RWPE2 (cell line): ENCODE results near the gene ZNF723.
"Not testable (repeated sequence)": the region's sequence is repeated elsewhere in the genome, so short reads cannot be mapped to it uniquely, and the experiment has no call there.

ENCODE experiments used
- ATAC-seq: fragments of 200-7000 bp; cut with Tn5 transposase; 3 replicates; pipeline ENCODE4 v1.9.1; 2021; ENCODE audit warnings: low read depth
- DNase-seq: peaks from one replicate; pipeline ENCODE4 v3.0.0-alpha.2; 2020; ENCODE audit warnings: low spot score
- H3K27ac ChIP-seq: fragments of 450-650 bp; 2 replicates; pipeline ENCODE4 v1.5.1; 2017; ENCODE audit warnings: mild to moderate bottlenecking; ENCODE audit not compliant: poor library complexity, severe bottlenecking
- H3K27me3 ChIP-seq: fragments of 250-450 bp; sonication (Bioruptor Pico); 2 replicates; pipeline ENCODE4 v1.5.1; 2021; ENCODE audit warnings: mild to moderate bottlenecking, moderate library complexity; ENCODE audit not compliant: insufficient read depth, poor library complexity, severe bottlenecking
- H3K36me3 ChIP-seq: fragments of 250-450 bp; sonication (Bioruptor Pico); 2 replicates; pipeline ENCODE4 v1.5.1; 2020; ENCODE audit warnings: low read depth, mild to moderate bottlenecking, moderate library complexity
- H3K4me1 ChIP-seq: fragments of 250-450 bp; sonication (Bioruptor Pico); 2 replicates; pipeline ENCODE4 v1.5.1; 2021; ENCODE audit warnings: mild to moderate bottlenecking, moderate library complexity; ENCODE audit not compliant: insufficient read depth, poor library complexity, severe bottlenecking
- H3K4me3 ChIP-seq: fragments of 250-450 bp; sonication (Bioruptor Pico); 2 replicates; pipeline ENCODE4 v1.5.1; 2021; ENCODE audit warnings: mild to moderate bottlenecking, moderate library complexity; ENCODE audit not compliant: severe bottlenecking
- H3K9me3 ChIP-seq: fragments of 250-450 bp; sonication (Bioruptor Pico); 2 replicates; pipeline ENCODE4 v1.5.1; 2021; ENCODE audit warnings: mild to moderate bottlenecking, moderate library complexity; ENCODE audit not compliant: severe bottlenecking
- CTCF ChIP-seq: fragments of 450-650 bp; IDR thresholded peaks from one replicate; pipeline ENCODE4 v1.5.1; 2017; ENCODE audit warnings: mild to moderate bottlenecking, moderate library complexity; ENCODE audit not compliant: poor library complexity, severe bottlenecking

Gene ZNF723

GRCh38 chr19:22832031-22832762, at the start of gene ZNF723:
TSS of gene ZNF723 (plus strand) at chr19:22832291. CDS start at chr19:22832380, 89 bp downstream.
- Histone ChIP-seq H3K36me3 (no peaks in the 10 kb centered on the region), H3K4me3 (no peak within 1 kb of the TSS), H3K9me3 (peaks cover 8% of the 10 kb centered on the region), H3K27me3 (no peaks in the 10 kb centered on the region), H3K27ac (no peak within 1 kb of the TSS), H3K4me1 (no peaks in the 10 kb centered on the region)
- TF ChIP-seq CTCF, result no peak
- no peak for DNase-seq
- no peak for ATAC-seq

- Histone ChIP-seq H3K36me3 (no peaks in the 10 kb centered on the region), H3K27me3 (no peaks in the 10 kb centered on the region), H3K27ac (no peak within 1 kb of the TSS), H3K9me3 (no peaks in the 10 kb centered on the region), H3K4me3 (no peak within 1 kb of the TSS), H3K4me1 (no peaks in the 10 kb centered on the region)
- no peak for ATAC-seq
- DNase-seq, result no peak
- no peak for TF ChIP-seq CTCF
These were observed 48.3 kb upstream of the ZNF723 start, which contains the start of gene ZNF99 for GRCh38 chr19:22783651-22784410. TSS of gene ZNF99 (minus strand) at chr19:22784151. CDS start at chr19:22784016, 135 bp downstream.

- not testable (repeated sequence) for ATAC-seq, H3K4me1 ChIP-seq, H3K4me3 ChIP-seq, H3K36me3 ChIP-seq, H3K27me3 ChIP-seq, DNase-seq, H3K9me3 ChIP-seq, H3K27ac ChIP-seq
These were observed 39.2 kb upstream of the ZNF723 start for GRCh38 chr19:22792863-22793262.

- no peaks in the 10 kb centered on the region for H3K27me3 ChIP-seq
- TF ChIP-seq CTCF, result no peak
- H3K4me3 ChIP-seq, result no peak overlapping the region
- peaks cover 4% of the 10 kb centered on the region for H3K9me3 ChIP-seq
- no peak overlapping the region for H3K27ac ChIP-seq
- DNase-seq (no peak), ATAC-seq (no peak)
- H3K36me3 ChIP-seq, result no peaks in the 10 kb centered on the region
- H3K4me1 ChIP-seq, result no peaks in the 10 kb centered on the region
These were observed 35.1 kb upstream of the ZNF723 start for GRCh38 chr19:22797040-22797439.

- peaks cover 5% of the 10 kb centered on the region for H3K9me3 ChIP-seq
- H3K36me3 ChIP-seq, result no peaks in the 10 kb centered on the region
- no peak for TF ChIP-seq CTCF
- no peak overlapping the region for H3K4me3 ChIP-seq
- H3K27ac ChIP-seq, result no peak overlapping the region
- no peak for DNase-seq
- no peak for ATAC-seq
- H3K27me3 ChIP-seq, result no peaks in the 10 kb centered on the region
- H3K4me1 ChIP-seq, result no peaks in the 10 kb centered on the region
These were observed 25.7 kb upstream of the ZNF723 start for GRCh38 chr19:22806418-22806817.
